Measurements from ENCODE around the gene GBF1. TPM values are rescaled to one million over a fixed set of nuclear protein-coding genes. Genes with fewer than 3 reads are reported as not detected.

Gene GBF1
- total and polyA plus RNA-seq, 12 donors: 20.7 to 60.5 (median 49.3) TPM

DNA sequence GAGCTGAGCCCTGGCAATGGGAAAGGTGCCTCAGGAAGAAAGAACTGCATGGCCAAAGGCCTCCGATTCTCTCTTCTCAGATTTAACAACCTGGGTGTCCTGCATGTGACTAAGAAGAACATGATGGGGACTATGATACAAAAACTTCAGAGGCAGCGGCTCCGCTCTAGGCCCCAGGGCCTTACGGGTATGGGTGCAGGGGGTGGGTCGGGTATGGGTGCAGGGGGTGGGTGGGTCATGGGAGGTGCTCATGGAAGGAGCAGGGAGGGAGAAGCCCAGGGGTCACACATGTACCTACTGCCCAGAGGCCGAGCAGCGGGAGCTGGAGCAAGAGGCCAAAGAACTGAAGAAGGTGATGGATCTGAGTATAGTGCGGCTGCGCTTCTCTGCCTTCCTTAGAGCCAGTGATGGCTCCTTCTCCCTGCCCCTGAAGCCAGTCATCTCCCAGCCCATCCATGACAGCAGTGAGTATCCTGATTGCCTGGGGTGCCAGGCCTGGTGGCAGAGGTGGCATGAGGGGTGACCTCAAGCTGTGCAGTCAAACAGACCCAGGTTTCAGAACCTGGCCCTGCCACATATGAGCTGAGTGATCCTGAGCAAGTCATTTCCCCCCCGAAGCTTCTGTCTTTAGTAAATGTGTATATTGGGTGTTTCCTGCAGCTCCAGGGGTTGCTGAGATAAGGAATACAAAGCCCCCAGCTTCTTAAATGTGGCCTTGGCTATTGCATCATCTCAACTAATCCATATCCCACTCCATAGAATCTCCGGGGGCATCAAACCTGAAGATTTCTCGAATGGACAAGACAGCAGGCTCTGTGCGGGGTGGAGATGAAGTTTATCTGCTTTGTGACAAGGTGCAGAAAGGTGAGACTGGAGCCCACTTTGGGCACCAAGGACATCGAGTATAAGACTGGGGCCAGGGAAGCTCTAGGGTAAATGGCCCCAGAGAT, 152.2 kb downstream of the GBF1 start:
- Histone ChIP-seq H3K9me3 (no peaks in the 10 kb centered on the region), H3K27ac (peak overlapping the region in 1 of 10 donors; percentile 95), H3K36me3 (peaks cover 0 to 59% (median 12%) of the 10 kb centered on the region in 9 donors), H3K4me3 (no peak overlapping the region), H3K4me1 (peaks cover 7 to 57% (median 36%) of the 10 kb centered on the region in 9 donors), H3K27me3 (no peaks in the 10 kb centered on the region)
- no peak for ATAC-seq
- TF ChIP-seq, protein P1, sequence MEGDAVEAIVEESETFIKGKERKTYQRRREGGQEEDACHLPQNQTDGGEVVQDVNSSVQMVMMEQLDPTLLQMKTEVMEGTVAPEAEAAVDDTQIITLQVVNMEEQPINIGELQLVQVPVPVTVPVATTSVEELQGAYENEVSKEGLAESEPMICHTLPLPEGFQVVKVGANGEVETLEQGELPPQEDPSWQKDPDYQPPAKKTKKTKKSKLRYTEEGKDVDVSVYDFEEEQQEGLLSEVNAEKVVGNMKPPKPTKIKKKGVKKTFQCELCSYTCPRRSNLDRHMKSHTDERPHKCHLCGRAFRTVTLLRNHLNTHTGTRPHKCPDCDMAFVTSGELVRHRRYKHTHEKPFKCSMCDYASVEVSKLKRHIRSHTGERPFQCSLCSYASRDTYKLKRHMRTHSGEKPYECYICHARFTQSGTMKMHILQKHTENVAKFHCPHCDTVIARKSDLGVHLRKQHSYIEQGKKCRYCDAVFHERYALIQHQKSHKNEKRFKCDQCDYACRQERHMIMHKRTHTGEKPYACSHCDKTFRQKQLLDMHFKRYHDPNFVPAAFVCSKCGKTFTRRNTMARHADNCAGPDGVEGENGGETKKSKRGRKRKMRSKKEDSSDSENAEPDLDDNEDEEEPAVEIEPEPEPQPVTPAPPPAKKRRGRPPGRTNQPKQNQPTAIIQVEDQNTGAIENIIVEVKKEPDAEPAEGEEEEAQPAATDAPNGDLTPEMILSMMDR (IDR thresholded peaks at IDR 0.05): no peak
- no peak for DNase-seq
- WGBS, 2 donors: 94 to 95% methylated on average over 14 of the region's 14 CpGs
- intact Hi-C loops (cut with DNase I): loop anchor here in 8 of 10 donors (2.0 to 10.0 kb wide), 7 partner anchors 57 to 230 kb away; partner anchors contain the start of genes ELOVL3 (in 4 of the 8) and C10orf95 (in 1 of the 8)

DNA sequence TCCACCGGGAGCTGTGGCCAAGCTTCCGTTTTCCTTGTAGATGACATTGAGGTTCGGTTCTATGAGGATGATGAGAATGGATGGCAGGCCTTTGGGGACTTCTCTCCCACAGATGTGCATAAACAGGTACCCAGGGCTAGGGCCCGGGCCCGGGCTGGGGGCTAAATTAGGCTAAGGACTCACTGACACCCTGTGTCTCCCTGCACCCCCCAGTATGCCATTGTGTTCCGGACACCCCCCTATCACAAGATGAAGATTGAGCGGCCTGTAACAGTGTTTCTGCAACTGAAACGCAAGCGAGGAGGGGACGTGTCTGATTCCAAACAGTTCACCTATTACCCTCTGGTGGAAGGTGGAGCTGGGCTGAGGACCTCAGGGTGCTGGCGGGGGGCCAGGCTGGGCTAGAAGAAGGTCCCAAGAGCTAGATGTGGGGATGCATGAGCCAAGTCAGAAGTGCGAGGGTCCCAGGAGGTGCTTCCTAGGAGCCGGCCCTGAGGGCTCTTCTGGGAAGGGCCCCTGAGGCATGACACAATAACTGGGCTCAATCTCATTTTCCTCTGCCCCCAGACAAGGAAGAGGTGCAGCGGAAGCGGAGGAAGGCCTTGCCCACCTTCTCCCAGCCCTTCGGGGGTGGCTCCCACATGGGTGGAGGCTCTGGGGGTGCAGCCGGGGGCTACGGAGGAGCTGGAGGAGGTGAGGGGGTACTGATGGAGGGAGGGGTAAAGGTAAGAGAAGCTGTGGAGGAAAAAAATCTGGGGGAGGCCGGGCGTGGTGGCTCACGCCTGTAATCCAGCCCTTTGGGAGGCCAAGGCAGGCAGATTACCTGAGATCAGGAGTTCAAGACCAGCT, 153.1 kb downstream of the GBF1 start:
- Histone ChIP-seq H3K4me3 (peak overlapping the region in 5 of 10 donors; percentile 59 to 80 (median 66)), H3K27ac (peak overlapping the region in 8 of 10 donors; percentile 83 to 95 (median 90)), H3K4me1 (peaks cover 7 to 50% (median 33%) of the 10 kb centered on the region in 9 donors), H3K36me3 (peaks cover 0 to 68% (median 12%) of the 10 kb centered on the region in 9 donors), H3K27me3 (no peaks in the 10 kb centered on the region), H3K9me3 (no peaks in the 10 kb centered on the region)
- intact Hi-C loops (cut with DNase I): loop anchor here in 8 of 10 donors (1.0 to 10.0 kb wide), 8 partner anchors 56 to 231 kb away; partner anchors contain the start of genes ELOVL3 (in 4 of the 8) and C10orf95 (in 1 of the 8)
- ATAC-seq: no peak
- DNase-seq: no peak
- WGBS, 2 donors: 87 to 91% methylated on average over 21 of the region's 21 CpGs
- TF ChIP-seq, protein P1 (IDR thresholded peaks at IDR 0.05): no peak

DNA sequence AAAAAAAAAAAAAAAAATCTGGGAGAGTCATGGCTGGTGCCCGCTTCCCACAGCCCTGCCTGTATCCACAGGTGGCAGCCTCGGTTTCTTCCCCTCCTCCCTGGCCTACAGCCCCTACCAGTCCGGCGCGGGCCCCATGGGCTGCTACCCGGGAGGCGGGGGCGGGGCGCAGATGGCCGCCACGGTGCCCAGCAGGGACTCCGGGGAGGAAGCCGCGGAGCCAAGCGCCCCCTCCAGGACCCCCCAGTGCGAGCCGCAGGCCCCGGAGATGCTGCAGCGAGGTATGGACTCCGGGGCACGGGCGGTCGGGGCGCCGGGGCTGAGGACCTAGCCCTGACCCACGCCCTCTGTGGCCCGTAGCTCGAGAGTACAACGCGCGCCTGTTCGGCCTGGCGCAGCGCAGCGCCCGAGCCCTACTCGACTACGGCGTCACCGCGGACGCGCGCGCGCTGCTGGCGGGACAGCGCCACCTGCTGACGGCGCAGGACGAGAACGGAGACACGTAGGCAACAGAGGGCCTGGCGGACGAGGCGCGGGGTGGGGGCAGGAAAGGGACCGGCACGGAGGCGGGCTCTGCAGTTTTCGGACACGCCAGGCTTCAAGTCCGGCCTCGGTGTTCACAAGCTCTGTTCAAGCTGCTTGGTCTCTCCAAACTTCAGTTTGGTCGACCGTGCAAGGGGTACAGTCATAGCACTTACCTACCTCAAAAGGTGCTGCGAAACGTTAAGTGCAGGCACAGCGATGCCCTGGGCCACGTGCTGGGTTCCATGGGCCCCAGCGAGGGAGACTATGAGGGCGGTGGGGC, 154.1 kb downstream of the GBF1 start:
- H3K36me3 ChIP-seq: peaks cover 0 to 70% (median 12%) of the 10 kb centered on the region in 9 donors
- 3 to 4% methylated on average over 72 of the region's 72 CpGs for WGBS, 2 donors
- ATAC-seq: peak; percentile 66 to 83 (median 76)

More for the DNA sequence above, 154.1 kb downstream of the GBF1 start:
- H3K27me3 ChIP-seq: no peaks in the 10 kb centered on the region
- H3K4me1 ChIP-seq: peaks cover 7 to 46% (median 30%) of the 10 kb centered on the region in 9 donors
- intact Hi-C loops (cut with DNase I): loop anchor here in 8 of 10 donors (1.0 to 10.0 kb wide), 9 partner anchors 55 to 232 kb away; partner anchors contain the start of genes ELOVL3 (in 4 of the 8) and C10orf95 (in 1 of the 8)
- H3K27ac ChIP-seq: peak overlapping the region; percentile 76 to 95 (median 90)
- no peaks in the 10 kb centered on the region for H3K9me3 ChIP-seq
- H3K4me3 ChIP-seq: peak overlapping the region; percentile 47 to 95 (median 67)
- DNase-seq: peak; percentile 86 to 91
- TF ChIP-seq, protein P1 (IDR thresholded peaks at IDR 0.05): peak; percentile 93 to 99 (median 95)
